GM21717 (cell line): ENCODE data around the gene IDUA.
"Not testable (repeated sequence)": the region's sequence is repeated elsewhere in the genome, so short reads cannot be mapped to it uniquely, and the experiment has no call there.

Experiments
- ATAC-seq: cut with Tn5 transposase; IDR thresholded peaks from one replicate; pipeline ENCODE4 v1.9.1; 2021; ENCODE audit warnings: mild to moderate bottlenecking, moderate library complexity; ENCODE audit not compliant: unreplicated experiment

Gene IDUA

GRCh38 chr4:1043162-1043561 lies 56.3 kb downstream of the IDUA start:
- ATAC-seq: no peak

GRCh38 chr4:1043651-1044468 lies 57.0 kb downstream of the IDUA start:
- ATAC-seq: no peak

- ATAC-seq: no peak
Observed at GRCh38 chr4:1044469-1045192, 57.8 kb downstream of the IDUA start.

GRCh38 chr4:1045193-1045594 lies 58.4 kb downstream of the IDUA start:
- no peak for ATAC-seq

- no peak for ATAC-seq
Observed at GRCh38 chr4:1045595-1046201, 58.9 kb downstream of the IDUA start.

GRCh38 chr4:1046581-1047011 lies 59.8 kb downstream of the IDUA start:
- ATAC-seq: not testable (repeated sequence)

GRCh38 chr4:1047106-1047975 lies 60.5 kb downstream of the IDUA start:
- no peak for ATAC-seq

- no peak for ATAC-seq
Observed at GRCh38 chr4:1047976-1048772, 61.3 kb downstream of the IDUA start.

- no peak for ATAC-seq
Observed at GRCh38 chr4:1048773-1049590, 62.1 kb downstream of the IDUA start.

GRCh38 chr4:1049591-1049905 lies 62.7 kb downstream of the IDUA start:
- no peak for ATAC-seq

- no peak for ATAC-seq
Observed at GRCh38 chr4:1050486-1051213, 63.8 kb downstream of the IDUA start.

- no peak for ATAC-seq
Observed at GRCh38 chr4:1051472-1051871, 64.6 kb downstream of the IDUA start.

- no peak for ATAC-seq
Observed at GRCh38 chr4:1052231-1052671, 65.4 kb downstream of the IDUA start.

GRCh38 chr4:1053080-1053661 lies 66.3 kb downstream of the IDUA start:
- ATAC-seq: no peak

- not testable (repeated sequence) for ATAC-seq
Observed at GRCh38 chr4:1053891-1054290, 67.0 kb downstream of the IDUA start.
